HG03342 (cell line): ENCODE results near the gene CALHM4.
"Not testable (repeated sequence)": the region's sequence is repeated elsewhere in the genome, so short reads cannot be mapped to it uniquely, and the experiment has no call there.

ENCODE experiments used
- ATAC-seq: cut with Tn5 transposase; IDR thresholded peaks from one replicate; pipeline ENCODE4 v1.9.1; 2021; ENCODE audit warnings: mild to moderate bottlenecking, moderate library complexity; ENCODE audit not compliant: unreplicated experiment

Gene CALHM4

GRCh38 chr6:116572162-116572561 is 18.6 kb downstream of the CALHM4 start:
- ATAC-seq: no peak

DNA sequence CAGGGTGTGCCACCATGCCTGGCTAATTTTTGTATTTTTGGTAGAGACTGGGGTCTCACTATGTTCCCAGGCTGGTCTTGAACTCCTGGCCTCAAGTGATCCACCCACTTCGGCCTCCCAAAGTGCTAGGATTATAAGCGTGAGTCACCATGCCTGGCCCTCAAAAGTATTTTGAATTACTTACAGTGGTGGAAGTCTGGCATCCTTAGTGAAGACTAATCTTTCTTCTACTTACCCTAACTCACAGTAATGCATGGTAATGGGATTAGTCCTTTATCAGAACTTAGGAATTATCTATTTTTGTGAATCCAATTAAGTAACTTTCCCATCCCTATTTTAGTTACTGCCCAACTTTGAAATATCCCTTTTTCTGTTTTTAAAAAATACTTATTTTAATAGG is 21.7 kb downstream of the CALHM4 start:
- ATAC-seq: no peak

- ATAC-seq: no peak
Measured at GRCh38 chr6:116577486-116577885, 23.9 kb downstream of the CALHM4 start.

- ATAC-seq: no peak
Measured at GRCh38 chr6:116578335-116578734, 24.8 kb downstream of the CALHM4 start.

- ATAC-seq: no peak
Measured at GRCh38 chr6:116579143-116579542, 25.6 kb downstream of the CALHM4 start.

DNA sequence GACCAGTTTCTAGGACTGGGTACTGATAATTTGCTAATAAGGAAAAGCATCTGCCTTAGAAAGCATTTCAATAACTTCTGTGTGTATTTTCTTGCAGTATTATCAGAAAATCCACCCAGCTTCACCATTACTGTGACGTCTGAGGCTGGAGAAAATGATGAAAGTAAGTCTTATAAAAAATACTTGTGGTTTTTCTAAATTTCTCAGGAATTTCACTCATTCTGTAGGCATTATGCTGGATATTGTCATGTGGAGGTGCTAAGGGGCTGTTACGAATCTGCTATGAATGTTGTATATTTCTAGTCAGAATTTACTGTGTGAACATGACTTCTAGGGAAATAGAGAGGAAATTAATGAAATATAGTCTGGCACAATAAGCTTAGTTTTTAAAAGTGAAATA is 26.6 kb downstream of the CALHM4 start:
- no peak for ATAC-seq

- ATAC-seq: no peak
Measured at GRCh38 chr6:116586276-116586675, 32.7 kb downstream of the CALHM4 start.

DNA sequence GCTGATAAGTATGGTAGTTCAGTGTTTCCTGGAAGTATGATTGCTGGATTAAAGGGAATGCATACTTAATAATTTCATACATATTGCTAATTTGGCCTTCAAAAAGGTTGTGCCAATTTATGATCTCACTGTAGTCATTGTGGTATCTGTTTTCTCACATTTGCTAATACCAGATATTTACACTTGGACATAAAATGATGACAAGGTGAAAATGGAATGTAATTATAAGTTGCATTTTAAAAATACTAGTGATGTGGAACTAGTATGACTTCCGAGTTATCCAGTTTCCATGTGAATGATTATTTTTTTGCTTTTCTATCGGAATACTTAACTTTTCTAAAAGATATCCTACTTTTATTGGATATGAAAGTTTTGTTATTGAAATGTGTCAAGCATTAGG is 33.2 kb downstream of the CALHM4 start:
- no peak for ATAC-seq

- no peak for ATAC-seq
Measured at GRCh38 chr6:116595247-116595646, 41.7 kb downstream of the CALHM4 start.

DNA sequence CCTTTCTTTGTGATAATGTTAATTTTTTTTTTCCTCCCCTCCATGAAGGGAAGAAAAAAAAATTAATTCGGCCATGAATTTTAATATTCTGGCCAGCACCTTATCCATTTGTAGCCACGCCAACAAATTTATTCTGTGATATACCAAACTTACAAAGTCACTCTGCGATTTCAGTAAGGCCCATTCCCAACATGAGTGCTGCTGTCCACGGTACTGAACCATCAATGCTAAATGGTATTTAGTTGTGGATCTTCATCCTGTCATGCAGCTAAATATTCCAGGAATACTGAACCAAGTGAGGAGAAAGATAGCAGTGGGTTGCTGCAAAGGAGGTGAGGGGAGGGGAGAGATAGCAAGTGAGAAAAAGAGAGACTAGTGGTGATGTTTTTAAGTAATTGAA is 43.3 kb downstream of the CALHM4 start:
- ATAC-seq: no peak

- not testable (repeated sequence) for ATAC-seq
Measured at GRCh38 chr6:116603916-116604315, 50.4 kb downstream of the CALHM4 start.

DNA sequence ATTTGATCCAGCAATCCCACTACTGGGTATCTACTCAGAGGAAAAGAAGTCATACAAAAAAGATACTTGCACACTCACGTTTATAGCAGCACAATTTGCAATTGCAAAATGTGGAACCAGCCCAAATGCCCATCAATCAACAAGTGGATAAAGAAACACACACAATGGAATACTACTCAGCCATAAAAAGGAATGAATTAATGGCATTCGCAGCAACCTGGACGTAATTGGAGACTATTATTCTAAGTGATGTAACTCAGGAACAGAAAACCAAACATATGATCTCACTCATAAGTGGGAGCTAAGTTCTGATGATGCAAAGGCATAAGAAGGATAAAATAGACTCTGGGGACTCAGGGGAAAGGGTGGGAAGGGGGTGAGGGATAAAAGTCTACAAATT is 51.3 kb downstream of the CALHM4 start:
- not testable (repeated sequence) for ATAC-seq

GRCh38 chr6:116605935-116606334 is 52.4 kb downstream of the CALHM4 start:
- no peak for ATAC-seq
